Fibroblast of villous mesenchyme (primary cell): ENCODE measurements around the gene LRRC47. TPM values are rescaled to one million over a fixed set of nuclear protein-coding genes. Genes with fewer than 3 reads are reported as not detected.

Experiments
- DNase-seq: peaks from one replicate; pipeline ENCODE4 v3.0.0-alpha.2; 2010; ENCODE audit warnings: low read depth
- H3K4me3 ChIP-seq: 2 replicates; pipeline ENCODE4 v1.5.1; 2011; ENCODE audit warnings: low read depth, mild to moderate bottlenecking, low read length
- CTCF ChIP-seq: IDR thresholded peaks from 2 replicates; pipeline ENCODE4 v1.5.1; 2012; ENCODE audit warnings: low read depth, mild to moderate bottlenecking, low read length; ENCODE audit not compliant: insufficient read depth
- total RNA-seq: library from RNA; depleted of rRNA; stranded (reverse); fragments of >200 nt; gene quantifications from 2 replicates; pipeline ENCODE4 v1.2.3, GENCODE V29; 2012

The LRRC47 gene
- total RNA-seq, 1 donor: 31.1 TPM

GRCh38 chr1:3779912-3780416 is 16.3 kb downstream of the LRRC47 start:
- H3K4me3 ChIP-seq: no peak overlapping the region
- no peak for TF ChIP-seq CTCF
- DNase-seq: no peak

- no peak for TF ChIP-seq CTCF
- H3K4me3 ChIP-seq: no peak overlapping the region
- no peak for DNase-seq
Observed at GRCh38 chr1:3779265-3779911, 16.9 kb downstream of the LRRC47 start.

- DNase-seq: no peak
- no peak overlapping the region for H3K4me3 ChIP-seq
- no peak for TF ChIP-seq CTCF
Observed at GRCh38 chr1:3778590-3779264, 17.6 kb downstream of the LRRC47 start.

GRCh38 chr1:3777647-3778589 is 18.4 kb downstream of the LRRC47 start:
- TF ChIP-seq CTCF: no peak
- H3K4me3 ChIP-seq: no peak overlapping the region
- no peak for DNase-seq

- DNase-seq: no peak
- TF ChIP-seq CTCF: no peak
- no peak overlapping the region for H3K4me3 ChIP-seq
Observed at GRCh38 chr1:3777078-3777547, 19.2 kb downstream of the LRRC47 start.

- no peak for TF ChIP-seq CTCF
- DNase-seq: no peak
- no peak overlapping the region for H3K4me3 ChIP-seq
Observed at GRCh38 chr1:3776231-3776961, 19.9 kb downstream of the LRRC47 start.
